GM15510 (cell line): ENCODE measurements around the gene NXPH2.

Experiments used
- POLR2A ChIP-seq: IDR thresholded peaks from 3 replicates; pipeline ENCODE4 v1.6.1; 2011; ENCODE audit warnings: borderline replicate concordance; ENCODE audit not compliant: insufficient read length; ENCODE audit errors: extremely low read depth

NXPH2 gene

DNA sequence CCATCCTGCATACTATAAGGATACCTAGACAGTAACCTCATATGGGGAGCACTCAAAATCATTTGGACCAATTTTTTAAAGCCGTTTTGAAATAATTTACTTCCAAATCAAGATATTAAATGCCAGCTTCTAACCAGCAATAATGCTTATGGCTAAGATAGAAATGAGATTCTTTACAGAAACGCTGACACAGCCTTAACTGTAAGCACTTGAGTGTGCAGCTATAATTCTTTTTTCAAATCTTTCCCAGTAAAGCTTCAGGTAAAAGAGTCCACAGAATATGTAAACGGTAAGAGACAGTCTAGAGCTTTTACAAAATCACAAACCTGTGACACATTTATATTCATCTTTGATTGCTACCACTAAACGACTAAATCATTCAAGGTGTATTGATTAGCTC lies 4.5 kb downstream of the NXPH2 start:
- no peak for TF ChIP-seq POLR2A

DNA sequence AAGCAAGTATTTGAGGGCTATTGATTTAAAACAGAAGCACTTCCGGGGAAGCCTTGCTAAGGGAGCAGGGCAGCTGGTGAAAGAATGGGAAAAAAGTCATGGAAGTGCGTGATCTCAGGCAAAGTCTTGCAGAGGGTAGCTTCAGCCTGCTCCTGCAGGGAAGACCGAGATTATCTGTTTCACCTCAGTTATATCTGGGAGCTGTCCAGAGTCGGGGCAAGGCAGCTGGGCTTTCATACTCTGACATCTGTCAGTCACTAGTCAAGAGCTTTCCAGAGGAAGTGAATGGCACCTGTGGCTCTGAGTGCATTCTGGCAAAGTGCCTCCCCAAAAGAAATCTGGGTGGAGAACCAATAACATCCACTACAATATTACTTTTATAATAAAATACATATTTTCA lies 8.7 kb downstream of the NXPH2 start:
- no peak for TF ChIP-seq POLR2A

DNA sequence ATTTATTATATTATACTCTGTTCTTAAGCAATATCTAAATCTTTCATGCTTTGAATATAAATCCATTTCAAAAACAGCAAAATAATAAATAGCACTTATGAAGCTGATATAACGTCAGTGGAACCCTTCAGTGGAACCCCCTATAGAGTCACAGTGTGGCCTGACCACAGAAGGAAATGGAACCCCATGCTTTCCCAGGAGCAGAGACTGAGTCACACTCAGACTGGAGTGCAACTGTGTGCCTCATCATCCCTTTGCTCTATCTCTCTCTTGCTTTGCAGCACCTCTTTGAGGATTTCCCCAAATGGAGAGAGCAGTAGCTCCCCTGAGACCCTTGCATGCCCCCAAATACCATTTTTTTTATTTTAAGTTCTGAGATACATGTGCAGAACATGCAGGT lies 13.1 kb downstream of the NXPH2 start:
- no peak for TF ChIP-seq POLR2A

DNA sequence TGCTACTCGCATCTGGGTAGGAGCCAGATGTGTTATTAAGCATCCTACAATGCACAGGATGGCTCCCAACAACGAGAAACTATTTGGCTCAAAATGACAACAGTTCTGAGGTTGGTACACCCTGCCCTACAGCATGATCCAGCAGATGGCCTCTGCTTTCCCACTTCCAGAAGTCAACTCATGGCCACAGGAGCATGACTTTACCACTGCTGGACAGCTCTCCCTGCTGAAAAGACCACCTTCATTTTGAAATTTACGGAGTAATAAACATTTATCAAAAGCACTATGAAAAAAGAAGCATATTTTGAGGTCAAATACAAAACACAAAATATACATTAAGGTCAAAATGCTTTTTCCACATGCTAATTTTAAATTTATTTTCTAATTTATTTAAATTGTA lies 13.7 kb downstream of the NXPH2 start:
- TF ChIP-seq POLR2A: no peak

DNA sequence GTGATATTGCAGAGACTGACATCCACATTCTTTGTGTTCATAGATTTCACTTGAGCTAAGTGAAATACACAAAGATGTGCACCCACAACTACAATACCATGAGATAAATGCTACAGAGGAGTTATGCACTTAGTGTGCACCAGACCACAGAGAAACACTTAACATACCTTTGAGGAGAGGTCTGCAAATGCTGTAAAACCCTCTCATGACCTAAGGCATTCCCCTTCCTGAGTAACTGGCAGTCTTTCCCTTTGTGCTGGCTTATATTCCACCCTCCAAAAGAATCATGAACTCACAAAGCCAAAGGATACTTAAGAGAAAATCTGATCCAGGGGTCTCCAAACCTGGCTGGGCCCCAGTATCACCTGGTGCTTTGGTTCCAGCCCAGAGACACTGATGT lies 16.2 kb downstream of the NXPH2 start:
- no peak for TF ChIP-seq POLR2A

DNA sequence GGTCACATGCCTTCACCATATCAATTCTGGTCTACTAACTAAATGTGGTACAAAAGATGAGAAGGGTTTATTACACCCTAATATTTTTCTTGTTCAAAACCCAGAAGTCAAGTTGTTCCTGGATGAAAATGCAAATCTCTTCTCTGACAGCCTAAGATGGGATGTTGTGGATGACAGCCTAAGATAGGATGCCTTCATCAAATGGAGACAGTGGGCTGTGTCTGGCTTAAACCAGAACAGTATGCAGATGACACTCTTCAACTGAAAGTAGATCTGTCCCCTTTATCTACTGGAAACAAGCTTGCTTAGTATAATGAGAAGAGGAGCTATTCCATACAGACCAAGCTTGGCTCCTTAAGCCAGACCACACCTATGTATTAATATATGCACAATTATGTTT lies 17.7 kb downstream of the NXPH2 start:
- TF ChIP-seq POLR2A: no peak

DNA sequence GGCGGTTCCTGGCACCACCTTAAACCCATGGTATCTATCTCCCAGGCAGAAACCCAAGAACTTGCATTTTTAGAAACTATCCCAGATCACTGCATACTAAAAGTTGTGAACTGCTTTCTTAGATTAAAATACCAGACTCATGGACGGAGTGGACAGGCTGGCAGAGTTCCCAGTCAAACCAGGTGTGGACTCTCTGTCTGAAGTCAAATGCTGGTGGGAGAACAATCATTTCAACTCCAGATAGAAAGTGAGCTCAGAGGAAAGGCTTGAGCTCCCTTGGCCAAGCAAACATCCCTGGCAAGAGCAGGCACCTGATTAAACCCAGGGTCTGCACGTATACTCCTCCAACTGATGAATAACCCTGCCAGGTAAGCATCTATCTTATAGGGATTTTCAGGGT lies 19.5 kb downstream of the NXPH2 start:
- no peak for TF ChIP-seq POLR2A

DNA sequence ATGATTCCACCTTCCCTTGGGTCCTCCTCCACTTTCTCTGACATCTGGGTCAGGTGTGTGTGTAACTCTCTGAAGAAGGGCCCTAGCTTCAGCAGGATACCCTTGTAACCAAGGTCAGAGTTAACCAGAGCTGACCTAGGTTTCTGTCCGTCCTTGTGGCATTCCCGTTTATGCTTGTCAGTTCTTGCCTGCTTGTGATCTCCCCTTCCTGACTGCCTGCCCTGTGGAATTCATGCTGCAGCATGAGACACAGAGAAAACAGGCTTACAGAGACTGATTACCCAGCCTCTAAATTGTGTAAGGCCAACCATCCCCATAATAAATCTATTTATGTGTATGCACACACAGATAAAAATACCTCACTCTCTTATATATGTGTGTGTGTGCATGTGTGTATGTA lies 22.8 kb downstream of the NXPH2 start:
- no peak for TF ChIP-seq POLR2A

- TF ChIP-seq POLR2A: no peak
These were observed 27.8 kb downstream of the NXPH2 start for GRCh38 chr2:138752197-138752956.

DNA sequence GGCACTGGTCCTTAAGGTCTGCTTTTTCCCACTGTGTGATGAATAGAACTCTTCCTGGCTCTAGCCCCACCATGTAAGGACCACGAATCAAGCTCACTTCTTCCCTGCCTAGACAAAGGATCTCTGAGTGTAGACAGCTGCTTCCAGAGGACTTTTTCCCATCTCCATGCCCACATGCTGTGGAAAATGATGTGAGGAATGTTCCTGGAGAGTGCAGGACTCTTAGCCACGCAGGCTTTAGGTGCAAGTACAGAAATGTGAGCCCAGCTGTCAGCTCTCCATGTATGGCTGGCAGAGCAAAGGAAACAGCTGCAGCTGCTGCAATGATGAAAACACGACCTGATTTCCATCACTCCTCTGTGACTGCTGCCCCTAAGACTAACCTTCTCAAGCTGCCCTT lies 35.5 kb downstream of the NXPH2 start:
- no peak for TF ChIP-seq POLR2A

DNA sequence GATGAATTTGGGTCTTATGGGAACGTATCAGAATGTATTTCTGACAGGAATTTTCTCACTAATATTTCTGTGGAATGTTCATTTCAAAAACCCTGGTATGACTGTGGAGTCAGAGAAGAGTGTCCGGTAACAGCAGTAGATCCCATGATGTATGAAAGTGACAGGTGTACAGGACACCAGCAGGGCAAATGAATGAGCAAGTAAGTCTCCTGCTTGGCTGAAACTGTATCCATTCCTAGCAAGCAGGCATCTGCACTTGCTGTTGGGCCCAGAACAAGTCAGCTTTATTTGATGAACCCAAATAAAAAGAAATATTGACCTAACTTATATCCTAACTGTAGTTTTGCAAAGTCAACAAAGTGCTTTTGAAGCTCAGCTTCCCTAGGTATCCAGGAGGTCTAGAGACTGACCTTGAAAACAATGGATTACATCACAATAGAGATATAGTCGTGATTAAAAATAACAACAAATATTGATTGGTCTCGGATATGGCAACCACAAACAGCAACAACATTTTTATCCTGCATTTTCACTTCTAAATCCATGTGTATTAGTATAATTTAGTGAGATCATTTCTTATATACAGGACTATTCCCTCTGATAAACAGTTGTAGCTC lies 37.6 kb downstream of the NXPH2 start:
- TF ChIP-seq POLR2A: no peak

GRCh38 chr2:138741851-138742250 lies 38.3 kb downstream of the NXPH2 start:
- TF ChIP-seq POLR2A: no peak

DNA sequence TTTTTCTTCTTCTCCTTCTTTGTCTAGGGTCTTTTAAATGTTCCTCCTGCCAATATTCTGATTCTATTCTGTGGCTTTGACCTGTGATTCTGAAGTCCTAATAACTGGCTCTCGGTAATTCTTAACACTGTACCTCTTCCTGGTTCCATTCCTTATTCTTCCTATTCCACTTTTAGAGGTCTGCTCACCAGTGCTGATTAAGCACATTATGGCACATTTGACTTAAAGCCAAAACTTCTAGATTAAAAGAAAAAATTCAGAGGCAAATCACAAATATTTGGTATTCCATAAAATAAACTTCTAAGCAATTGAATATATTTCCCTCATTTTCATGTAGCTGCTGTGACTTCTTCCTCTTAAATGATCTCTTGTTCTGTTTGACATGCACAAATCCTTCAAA lies 47.5 kb downstream of the NXPH2 start:
- no peak for TF ChIP-seq POLR2A

GRCh38 chr2:138730497-138731030 lies 49.6 kb downstream of the NXPH2 start:
- TF ChIP-seq POLR2A: no peak

DNA sequence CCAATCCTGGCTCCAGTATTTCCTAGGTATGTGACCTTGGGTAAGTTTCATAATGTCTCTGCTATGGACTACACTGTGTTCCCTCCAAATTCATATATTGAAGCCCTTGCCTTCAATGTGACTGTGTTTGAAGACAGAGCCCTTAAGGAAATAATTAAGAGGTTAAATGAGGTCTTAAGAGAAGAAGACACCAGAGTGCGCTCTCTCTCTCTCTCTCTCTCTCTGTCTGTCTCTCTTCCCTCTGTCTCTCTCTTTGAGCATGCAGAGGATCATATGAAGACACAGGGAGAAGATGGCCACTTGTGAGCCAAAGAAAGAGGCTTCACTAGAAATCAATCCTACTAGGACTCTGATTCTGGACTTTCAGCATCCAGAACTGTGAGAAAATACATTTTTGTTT lies 52.2 kb downstream of the NXPH2 start:
- TF ChIP-seq POLR2A: no peak

GRCh38 chr2:138726681-138727080 lies 53.5 kb downstream of the NXPH2 start:
- TF ChIP-seq POLR2A: no peak

DNA sequence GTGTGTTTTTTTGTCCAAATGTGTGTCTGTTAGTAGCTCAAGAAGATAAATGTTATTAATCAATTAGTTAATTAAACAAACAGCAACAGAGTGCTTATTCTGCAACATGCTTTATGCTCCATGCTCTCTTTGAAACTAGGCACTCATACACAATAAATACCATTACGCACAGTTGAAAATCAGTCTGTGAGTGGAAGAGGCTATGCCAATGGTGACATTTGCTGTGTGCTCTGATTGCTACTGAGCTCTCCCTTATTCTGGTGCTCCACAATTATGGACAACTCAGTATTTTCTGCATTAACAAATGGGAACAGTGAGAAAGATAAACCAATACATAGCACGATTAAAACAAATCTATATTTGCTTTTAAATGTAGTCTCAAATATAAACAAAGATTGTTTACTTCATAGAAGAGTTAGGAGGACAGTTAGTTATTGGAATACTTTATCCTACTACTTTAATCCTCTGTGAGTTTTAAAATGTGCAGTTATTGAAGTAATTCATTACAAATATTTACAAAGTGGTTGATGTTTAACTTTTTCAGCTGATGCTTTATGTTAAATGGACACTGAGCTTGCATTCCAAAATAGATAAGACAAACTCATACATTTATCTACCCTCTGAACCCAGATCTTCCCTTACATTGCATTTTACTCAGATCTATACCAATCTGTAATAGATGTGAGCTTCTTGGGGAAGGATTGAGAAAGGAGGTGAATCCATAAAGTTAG lies 55.3 kb downstream of the NXPH2 start:
- no peak for TF ChIP-seq POLR2A

- no peak for TF ChIP-seq POLR2A
These were observed 55.9 kb downstream of the NXPH2 start for GRCh38 chr2:138724327-138724726.
